HepG2 (cell line): ENCODE data around the gene PELI3. TPM values are rescaled to one million over a fixed set of nuclear protein-coding genes. Genes with fewer than 3 reads are reported as not detected.

Source experiments
- ATAC-seq: fragments of 200-7000 bp; cut with Tn5 transposase; 3 replicates; pipeline ENCODE4 v1.9.1; 2020; ENCODE audit warnings: mild to moderate bottlenecking, moderate library complexity
- BruUV-seq: library from RNA; stranded (reverse); fragments of 400-500 nt; replicated peaks from 2 replicates; lab custom pipeline; 2021; lab: Mats Ljungman, UMichigan
- CTCF ChIA-PET: fragments of 300-600 bp; formaldehyde crosslinking; extraction: SDS; loops from one replicate; lab custom pipeline; 2021; ENCODE audit warnings: low total read pairs, inconsistent platforms, low intra/inter-chr PET ratio; lab: Yijun Ruan, JAX
- POLR2A ChIA-PET: fragments of 350-600 bp; sonication (Branson Sonifier 250); formaldehyde crosslinking; loops from one replicate; lab custom pipeline; 2020; ENCODE audit warnings: antibody characterized with exemption, inconsistent platforms; lab: Yijun Ruan, JAX
- DNase-seq: peaks from one replicate; pipeline ENCODE4 v3.0.0-alpha.2; 2015; ENCODE audit warnings: low spot score
- FAIRE-seq: peaks from 3 replicates; lab custom pipeline; 2011; peaks lifted over from hg19 to GRCh38; lab: Jason Lieb, UNC
- H2AFZ ChIP-seq: one replicate; pipeline ENCODE4 v1.6.1; 2011; ENCODE audit warnings: low read length, inconsistent platforms
- H3K27ac ChIP-seq: fragments of 300-600 bp; 3 replicates; pipeline ENCODE4 v1.8.0; 2011; ENCODE audit warnings: mixed run types, mild to moderate bottlenecking, mixed read lengths, low read length, inconsistent platforms; ENCODE audit not compliant: insufficient read depth; ENCODE audit errors: extremely low read length
- H3K27me3 ChIP-seq, 2 experiments: fragments of 200-600 bp in 1 of 2; 2 replicates in 1 of 2; 3 replicates in 1 of 2; pipeline versions ENCODE4 v1.6.0 to v1.8.0; 2011; ENCODE audit warnings: low read length in 2 of 2, mild to moderate bottlenecking in 2 of 2, moderate library complexity in 2 of 2, inconsistent platforms in 1 of 2; ENCODE audit not compliant: insufficient read depth in 2 of 2, control insufficient read depth in 1 of 2
- H3K36me3 ChIP-seq, 2 experiments: fragments of 200-600 bp in 1 of 2; replicated peaks in 1 of 2; 2 replicates in 1 of 2; 3 replicates in 1 of 2; pipeline versions ENCODE4 v1.5.1 to v1.8.0; 2011; ENCODE audit warnings: low read length in 2 of 2, inconsistent platforms in 1 of 2; ENCODE audit not compliant: insufficient read depth in 2 of 2, control insufficient read depth in 1 of 2
- H3K4me1 ChIP-seq: 2 replicates; pipeline ENCODE4 v1.5.1; 2012; ENCODE audit warnings: low read length, inconsistent platforms; ENCODE audit not compliant: insufficient read depth
- H3K4me2 ChIP-seq: 2 replicates; pipeline ENCODE4 v1.6.0; 2011; ENCODE audit warnings: low read depth, low read length, inconsistent platforms
- H3K4me3 ChIP-seq, 3 experiments: fragments of 200-600 bp in 1 of 3; sonication (generic), shearing (Covaris generic) in 1 of 3; replicated peaks in 1 of 3; 2 replicates each; pipeline ENCODE4 v1.5.1; 2011 to 2016; ENCODE audit warnings: low read length in 3 of 3, inconsistent platforms in 2 of 3, low read depth in 2 of 3, mild to moderate bottlenecking in 2 of 3, control low read depth in 1 of 3, mixed read lengths in 1 of 3; ENCODE audit not compliant: insufficient read depth in 1 of 3
- H3K79me2 ChIP-seq: one replicate; pipeline ENCODE4 v1.6.1; 2011; ENCODE audit warnings: low read length, inconsistent platforms; ENCODE audit not compliant: insufficient read depth
- H3K9ac ChIP-seq: 2 replicates; pipeline ENCODE4 v1.6.0; 2011; ENCODE audit warnings: mild to moderate bottlenecking, low read depth, low read length, inconsistent platforms; ENCODE audit not compliant: insufficient read depth
- H3K9me3 ChIP-seq: 2 replicates; pipeline ENCODE4 v1.5.1; 2012; ENCODE audit warnings: mild to moderate bottlenecking, low read length
- H4K20me1 ChIP-seq: 2 replicates; pipeline ENCODE4 v1.6.0; 2011; ENCODE audit warnings: inconsistent platforms, mild to moderate bottlenecking, low read length, moderate library complexity; ENCODE audit not compliant: insufficient read depth
- ADNP ChIP-seq: sonication (generic); formaldehyde crosslinking; IDR thresholded peaks from 2 replicates; pipeline ENCODE4 v1.4.0; 2020; ENCODE audit warnings: missing genetic modification reagents
- GPN1 ChIP-seq: sonication (generic); formaldehyde crosslinking; IDR thresholded peaks from 2 replicates; pipeline ENCODE4 v1.5.1; 2020; ENCODE audit warnings: missing genetic modification reagents, borderline replicate concordance
- MIER2 ChIP-seq: IDR thresholded peaks from 2 replicates; pipeline ENCODE4 v1.6.1; 2016; ENCODE audit warnings: missing biosample characterization, missing genetic modification reagents
- RBAK ChIP-seq: sonication (generic); formaldehyde crosslinking; IDR thresholded peaks from 2 replicates; pipeline ENCODE4 v1.5.1; 2020; ENCODE audit warnings: mild to moderate bottlenecking, missing genetic modification reagents
- TCF12 ChIP-seq, 2 experiments: fragments of 450-650 bp in 1 of 2; sonication (generic) in 1 of 2; formaldehyde crosslinking in 1 of 2; IDR thresholded peaks; 2 replicates each; pipeline versions ENCODE4 v1.6.1 to v1.8.0; 2017 to 2022; ENCODE audit warnings: antibody characterized with exemption in 1 of 2, mild to moderate bottlenecking in 1 of 2, missing genetic modification reagents in 1 of 2, moderate library complexity in 1 of 2
- TFAP4 ChIP-seq: sonication (generic); IDR thresholded peaks from 2 replicates; pipeline ENCODE4 v1.6.1; 2016; ENCODE audit warnings: low read depth, borderline replicate concordance
- ZNF432 ChIP-seq: sonication (generic); formaldehyde crosslinking; IDR thresholded peaks from 2 replicates; pipeline ENCODE4 v1.5.0; 2020; ENCODE audit warnings: missing genetic modification reagents, mild to moderate bottlenecking, borderline replicate concordance
- ZNF557 ChIP-seq: sonication (generic); formaldehyde crosslinking; IDR thresholded peaks from 2 replicates; pipeline ENCODE4 v1.4.0; 2020; ENCODE audit warnings: missing genetic modification reagents
- ZNF558 ChIP-seq: sonication (generic); formaldehyde crosslinking; IDR thresholded peaks from 2 replicates; pipeline ENCODE4 v1.9.0; 2022; ENCODE audit warnings: mild to moderate bottlenecking, missing genetic modification reagents, borderline replicate concordance
- ZNF777 ChIP-seq: sonication (generic); formaldehyde crosslinking; IDR thresholded peaks from 2 replicates; pipeline ENCODE4 v1.4.0; 2020; ENCODE audit warnings: missing genetic modification reagents
- ZSCAN25 ChIP-seq: sonication (generic); formaldehyde crosslinking; IDR thresholded peaks from 2 replicates; pipeline ENCODE4 v1.8.0; 2022; ENCODE audit warnings: mild to moderate bottlenecking, missing genetic modification reagents
- WGBS: methylation state at CpG from one replicate; pipeline ENCODE4 v1.1.6; 2017; ENCODE audit warnings: low lambda C conversion rate; 5-methylcytosine and 5-hydroxymethylcytosine counted together
- in situ Hi-C: cut with HindIII; loops from 2 replicates; pipeline ENCODE4 v1.10.0; 2017; ENCODE audit warnings: low pct_unique_long_range_greater_than_20kb; ENCODE audit not compliant: extremely low pct_ligation_motif_present
- intact Hi-C: fragments of 100-400 bp; cut with micrococcal nuclease; formaldehyde crosslinking; loops from one replicate; pipeline ENCODE4 v1.10.0; 2022; ENCODE audit not compliant: unreplicated experiment
- polyA plus RNA-seq, 8 experiments: library from polyadenylated mRNA; depleted of rRNA in 3 of 8; stranded (reverse) in 7 of 8; unstranded in 1 of 8; fragments of >200 nt; fragmentation: Illumina TruSeq in 4 of 8; extraction: Trizol in 4 of 8; gene quantifications; 2 replicates each; pipeline versions ENCODE4 v1.2.1 to v1.2.3, GENCODE V29; 2011 to 2016; ENCODE audit warnings: low read depth in 4 of 8, missing spikeins in 1 of 8, mixed read lengths in 1 of 8; ENCODE audit not compliant: insufficient read depth in 1 of 8
- total RNA-seq, 5 experiments: library from RNA; depleted of rRNA; stranded (reverse); fragments of >200 nt; fragmentation: Illumina TruSeq; extraction: Trizol; gene quantifications; 2 replicates each; pipeline ENCODE4 v1.2.3, GENCODE V29; 2016; ENCODE audit warnings: low read depth in 1 of 5

PELI3 gene
- total and polyA plus RNA-seq, 2 of the 13 experiments (the other 11 are each of a cell fraction or from before 2014, with no cell fraction given), result 2.0 to 4.0 TPM

- Histone ChIP-seq H3K27ac (no peak overlapping the region), H4K20me1 (no peaks in the 10 kb centered on the region), H2AFZ (no peak overlapping the region), H3K79me2 (no peaks in the 10 kb centered on the region), H3K36me3 (no peaks in the 10 kb centered on the region), H3K9ac (no peak overlapping the region), H3K4me2 (no peak overlapping the region), H3K9me3 (no peaks in the 10 kb centered on the region), H3K27me3 (peaks cover 2 to 11% of the 10 kb centered on the region in 2 experiments; a peak in 2 of 5 replicates), H3K4me1 (peaks cover 27% of the 10 kb centered on the region), H3K4me3 (no peak overlapping the region)
- 16% methylated on average over 4 of the region's 4 CpGs for WGBS
- ChIA-PET CTCF (no interaction called here), POLR2A (no interaction called here)
- ATAC-seq, result no peak
- BruUV-seq, result no TSS peak
- intact Hi-C loops (no loop called here), in situ Hi-C loops (no loop called here)
- no peak for FAIRE-seq
- no peak for TF ChIP-seq GPN1 (CRISPR knock-in tag)
- no peak for TF ChIP-seq TFAP4
- TF ChIP-seq ZSCAN25 (CRISPR knock-in tag), result no peak
- TF ChIP-seq ZNF557 (CRISPR knock-in tag), result no peak
- TF ChIP-seq ZNF558 (CRISPR knock-in tag), result no peak
- no peak for TF ChIP-seq MIER2
- DNase-seq, result no peak
Observed at GRCh38 chr11:66443602-66444001, 23.1 kb upstream of the PELI3 start.

- DNase-seq (no peak), ATAC-seq (no peak), FAIRE-seq (no peak)
- TF ChIP-seq ADNP, result no peak
- TF ChIP-seq RBAK (CRISPR knock-in tag), result no peak
- no peak for TF ChIP-seq ZNF432
- TF ChIP-seq ZNF777, result no peak
- TF ChIP-seq TCF12 (IDR thresholded peaks at IDR 0.05), result no peak
- TF ChIP-seq TCF12 (CRISPR knock-in tag; IDR thresholded peaks at IDR 0.05), result no peak
- H3K27me3 ChIP-seq, result peaks cover 2 to 13% of the 10 kb centered on the region in 2 experiments; a peak in 3 of 5 replicates
- BruUV-seq, result no TSS peak
- CTCF ChIA-PET, result no interaction called here
- in situ Hi-C loops, result no loop called here
- H3K4me3 ChIP-seq, result no peak overlapping the region
- H3K79me2 ChIP-seq, result no peaks in the 10 kb centered on the region
- no peak overlapping the region for H2AFZ ChIP-seq
- no peaks in the 10 kb centered on the region for H3K36me3 ChIP-seq
- no peak overlapping the region for H3K4me2 ChIP-seq
- H3K27ac ChIP-seq, result no peak overlapping the region
- H3K4me1 ChIP-seq, result peaks cover 21% of the 10 kb centered on the region
- no peaks in the 10 kb centered on the region for H4K20me1 ChIP-seq
- H3K9me3 ChIP-seq, result no peaks in the 10 kb centered on the region
- H3K9ac ChIP-seq, result no peak overlapping the region
- intact Hi-C loops, result loop anchor here (2.0 kb wide), 1 partner anchor 46 kb away; no protein-coding TSS in a partner anchor
- POLR2A ChIA-PET, result no interaction called here
Observed at GRCh38 chr11:66447012-66447411, 19.7 kb upstream of the PELI3 start.
